HEK293 (cell line): ENCODE data around the gene SCRT2.

Source experiments
- ZFP69B ChIP-seq: fragments of 450-650 bp; formaldehyde crosslinking; IDR thresholded peaks from 2 replicates; pipeline ENCODE4 v1.5.1; 2016; ENCODE audit warnings: missing biosample characterization, missing genetic modification characterization
- TF ChIP-seq, protein P1 (sequence below): fragments of 450-650 bp; formaldehyde crosslinking; IDR thresholded peaks from 2 replicates; pipeline ENCODE4 v1.5.1; 2016; ENCODE audit warnings: missing biosample characterization, missing genetic modification characterization

DNA sequence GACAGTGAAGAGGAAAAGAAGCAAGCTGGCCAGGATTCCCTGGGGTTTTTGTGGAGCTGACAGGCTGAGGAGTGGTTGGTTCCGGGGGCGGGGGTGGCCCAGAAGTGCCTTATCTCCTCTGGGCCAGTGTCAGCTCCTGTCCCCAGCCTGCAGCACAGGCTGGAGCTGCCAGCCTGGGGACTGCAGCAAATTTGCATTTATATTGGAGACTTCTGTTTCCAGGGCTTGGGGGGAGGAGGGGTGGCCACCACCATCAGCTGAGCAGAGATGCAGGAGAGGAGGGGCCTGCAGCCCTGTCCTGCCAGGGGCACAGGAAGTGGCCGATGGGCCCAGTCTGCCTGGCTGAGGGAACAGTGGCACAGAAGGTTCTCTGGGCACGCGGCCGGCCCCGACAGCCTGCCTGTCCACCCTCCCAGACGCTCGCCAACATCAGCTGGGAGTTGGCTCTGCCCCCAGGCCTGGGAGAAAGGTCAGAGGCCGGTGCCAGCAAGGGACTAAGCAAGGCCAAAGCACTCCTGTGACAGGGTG lies 24.3 kb upstream of the SCRT2 start:
- no peak for TF ChIP-seq ZFP69B (tag by site-specific recombination)
- TF ChIP-seq, protein P1, sequence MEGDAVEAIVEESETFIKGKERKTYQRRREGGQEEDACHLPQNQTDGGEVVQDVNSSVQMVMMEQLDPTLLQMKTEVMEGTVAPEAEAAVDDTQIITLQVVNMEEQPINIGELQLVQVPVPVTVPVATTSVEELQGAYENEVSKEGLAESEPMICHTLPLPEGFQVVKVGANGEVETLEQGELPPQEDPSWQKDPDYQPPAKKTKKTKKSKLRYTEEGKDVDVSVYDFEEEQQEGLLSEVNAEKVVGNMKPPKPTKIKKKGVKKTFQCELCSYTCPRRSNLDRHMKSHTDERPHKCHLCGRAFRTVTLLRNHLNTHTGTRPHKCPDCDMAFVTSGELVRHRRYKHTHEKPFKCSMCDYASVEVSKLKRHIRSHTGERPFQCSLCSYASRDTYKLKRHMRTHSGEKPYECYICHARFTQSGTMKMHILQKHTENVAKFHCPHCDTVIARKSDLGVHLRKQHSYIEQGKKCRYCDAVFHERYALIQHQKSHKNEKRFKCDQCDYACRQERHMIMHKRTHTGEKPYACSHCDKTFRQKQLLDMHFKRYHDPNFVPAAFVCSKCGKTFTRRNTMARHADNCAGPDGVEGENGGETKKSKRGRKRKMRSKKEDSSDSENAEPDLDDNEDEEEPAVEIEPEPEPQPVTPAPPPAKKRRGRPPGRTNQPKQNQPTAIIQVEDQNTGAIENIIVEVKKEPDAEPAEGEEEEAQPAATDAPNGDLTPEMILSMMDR (tag by site-specific recombination): no peak
